HepG2 (cell line): ENCODE data around the gene PPM1G. TPM values are rescaled to one million over a fixed set of nuclear protein-coding genes. Genes with fewer than 3 reads are reported as not detected.

ENCODE experiments used
- CHD2 ChIP-seq: IDR thresholded peaks from 2 replicates; pipeline ENCODE4 v1.6.1; 2011; ENCODE audit warnings: low read depth, low read length, improper control_type of control experiment
- DR1 ChIP-seq: sonication (generic); formaldehyde crosslinking; IDR thresholded peaks from 2 replicates; pipeline ENCODE4 v1.8.0; 2021; ENCODE audit warnings: mild to moderate bottlenecking, missing genetic modification reagents, inconsistent platforms
- FOXK1 ChIP-seq: sonication (generic); formaldehyde crosslinking; IDR thresholded peaks from 2 replicates; pipeline ENCODE4 v1.4.0; 2020; ENCODE audit warnings: low read depth, missing genetic modification reagents, borderline replicate concordance
- FOXP1 ChIP-seq, 2 experiments: fragments of 450-650 bp in 1 of 2; IDR thresholded peaks; 2 replicates each; pipeline ENCODE4 v1.6.1; 2017 to 2018; ENCODE audit warnings: antibody characterized with exemption in 1 of 2
- GFI1 ChIP-seq: sonication (generic); formaldehyde crosslinking; IDR thresholded peaks from 2 replicates; pipeline ENCODE4 v1.5.0; 2020; ENCODE audit warnings: missing genetic modification reagents, mild to moderate bottlenecking, borderline replicate concordance
- ISX ChIP-seq: sonication (generic); formaldehyde crosslinking; conservative IDR thresholded peaks from 2 replicates; pipeline ENCODE4 v1.5.0; 2020; ENCODE audit warnings: missing genetic modification reagents
- KDM2A ChIP-seq: sonication (generic); formaldehyde crosslinking; IDR thresholded peaks from 2 replicates; pipeline ENCODE4 v1.4.0; 2020; ENCODE audit warnings: low read depth, missing genetic modification reagents, borderline replicate concordance
- KDM4B ChIP-seq: sonication (generic); formaldehyde crosslinking; IDR thresholded peaks from 2 replicates; pipeline ENCODE4 v1.4.0; 2020; ENCODE audit warnings: missing genetic modification reagents
- PHF20 ChIP-seq: sonication (generic); formaldehyde crosslinking; IDR thresholded peaks from 2 replicates; pipeline ENCODE4 v1.5.0; 2020; ENCODE audit warnings: mild to moderate bottlenecking, missing genetic modification reagents
- REPIN1 ChIP-seq: sonication (generic); formaldehyde crosslinking; IDR thresholded peaks from 2 replicates; pipeline ENCODE4 v1.8.0; 2022; ENCODE audit warnings: missing genetic modification reagents, low read depth, mild to moderate bottlenecking, borderline replicate concordance
- SNAI1 ChIP-seq: sonication (generic); formaldehyde crosslinking; IDR thresholded peaks from 2 replicates; pipeline ENCODE4 v1.5.0; 2020; ENCODE audit warnings: mild to moderate bottlenecking, missing genetic modification reagents, borderline replicate concordance
- SOX13 ChIP-seq, 3 experiments: fragments of 450-650 bp in 1 of 3; sonication (generic) in 1 of 3; formaldehyde crosslinking in 1 of 3; IDR thresholded peaks in 2 of 3; conservative IDR thresholded peaks in 1 of 3; 2 replicates each; pipeline versions ENCODE4 v1.5.0 to v1.6.1; 2016 to 2020; ENCODE audit warnings: antibody characterized with exemption in 1 of 3, mild to moderate bottlenecking in 1 of 3, missing compliant biosample characterization in 1 of 3, missing genetic modification reagents in 1 of 3, moderate library complexity in 1 of 3
- ZBTB20 ChIP-seq: sonication (generic); formaldehyde crosslinking; IDR thresholded peaks from 2 replicates; pipeline ENCODE4 v1.8.1; 2023; ENCODE audit warnings: missing genetic modification reagents, low read depth, mild to moderate bottlenecking, borderline replicate concordance
- ZNF335 ChIP-seq: sonication (generic); formaldehyde crosslinking; IDR thresholded peaks from 2 replicates; pipeline ENCODE4 v1.4.0; 2020; ENCODE audit warnings: missing genetic modification reagents
- ZNF773 ChIP-seq: sonication (generic); formaldehyde crosslinking; IDR thresholded peaks from 2 replicates; pipeline ENCODE4 v1.4.0; 2020; ENCODE audit warnings: missing genetic modification reagents, borderline replicate concordance
- polyA plus RNA-seq, 8 experiments: library from polyadenylated mRNA; depleted of rRNA in 3 of 8; stranded (reverse) in 7 of 8; unstranded in 1 of 8; fragments of >200 nt; fragmentation: Illumina TruSeq in 4 of 8; extraction: Trizol in 4 of 8; gene quantifications; 2 replicates each; pipeline versions ENCODE4 v1.2.1 to v1.2.3, GENCODE V29; 2011 to 2016; ENCODE audit warnings: low read depth in 4 of 8, missing spikeins in 1 of 8, mixed read lengths in 1 of 8; ENCODE audit not compliant: insufficient read depth in 1 of 8
- total RNA-seq, 5 experiments: library from RNA; depleted of rRNA; stranded (reverse); fragments of >200 nt; fragmentation: Illumina TruSeq; extraction: Trizol; gene quantifications; 2 replicates each; pipeline ENCODE4 v1.2.3, GENCODE V29; 2016; ENCODE audit warnings: low read depth in 1 of 5
- TF ChIP-seq, protein P1 (sequence below), 2 experiments: sonication (generic) in 1 of 2; formaldehyde crosslinking in 1 of 2; IDR thresholded peaks; 2 replicates each; pipeline versions ENCODE4 v1.4.0 to v1.6.1; 2018 to 2020; ENCODE audit warnings: missing genetic modification reagents in 2 of 2, borderline replicate concordance in 1 of 2, low read depth in 1 of 2, mild to moderate bottlenecking in 1 of 2, missing biosample characterization in 1 of 2
- TF ChIP-seq, protein P2 (sequence below): sonication (generic); formaldehyde crosslinking; IDR thresholded peaks from 2 replicates; pipeline ENCODE4 v1.4.0; 2020; ENCODE audit warnings: mild to moderate bottlenecking, missing genetic modification reagents
- TF ChIP-seq, protein P3 (sequence below): sonication (generic); formaldehyde crosslinking; IDR thresholded peaks from 2 replicates; pipeline ENCODE4 v1.5.0; 2020; ENCODE audit warnings: mild to moderate bottlenecking, missing genetic modification reagents

The PPM1G gene
- total and polyA plus RNA-seq, 2 of the 13 experiments (the other 11 are each of a cell fraction or from before 2014, with no cell fraction given) = 58.2 to 213 TPM

DNA sequence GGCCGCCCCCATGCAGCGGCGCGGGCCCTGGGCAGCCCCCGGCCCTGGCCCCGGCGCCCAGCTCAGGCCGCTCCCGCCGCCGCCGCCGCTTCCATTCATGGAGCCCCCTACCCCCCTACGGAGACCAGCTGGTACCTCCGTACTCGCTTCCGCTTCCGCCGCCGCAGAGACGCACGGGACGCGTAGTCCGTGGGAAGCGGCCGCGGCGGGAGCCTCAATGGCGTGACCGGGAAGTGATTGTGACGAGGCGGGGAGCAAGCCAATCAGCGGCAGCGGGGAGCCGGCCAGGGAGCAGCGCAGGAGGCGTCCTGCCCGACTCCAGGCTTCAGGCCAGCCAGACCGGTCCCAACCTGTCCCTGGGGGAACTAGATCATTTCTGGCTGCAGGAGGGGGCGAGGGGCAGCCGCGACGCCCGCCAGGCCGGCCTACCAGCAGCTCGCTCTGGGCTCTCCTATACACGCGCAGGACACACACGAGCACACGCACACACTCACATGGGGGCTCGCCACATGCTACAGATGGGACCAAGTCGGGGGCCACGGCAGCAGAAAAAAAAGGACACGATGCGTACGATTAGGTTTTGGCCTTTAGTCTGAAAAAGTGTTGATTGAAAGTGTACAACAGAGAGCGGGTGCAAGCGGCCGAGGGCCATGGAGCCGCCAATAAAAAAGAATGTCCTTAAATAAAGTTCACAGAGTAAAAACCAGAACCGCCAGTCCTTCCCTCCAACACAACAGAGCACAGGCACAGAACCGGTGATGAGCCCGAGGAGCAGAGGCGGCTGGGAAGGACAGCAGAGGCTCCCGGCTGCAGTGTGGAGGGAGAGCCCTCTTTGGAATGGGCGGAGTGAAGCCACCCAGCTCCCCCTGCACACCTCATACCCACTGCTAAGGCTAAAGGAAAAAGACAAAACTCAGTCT is 28.5 kb downstream of the PPM1G start, which contains the start of gene ZNF513 (continued):
- TF ChIP-seq, protein P1, sequence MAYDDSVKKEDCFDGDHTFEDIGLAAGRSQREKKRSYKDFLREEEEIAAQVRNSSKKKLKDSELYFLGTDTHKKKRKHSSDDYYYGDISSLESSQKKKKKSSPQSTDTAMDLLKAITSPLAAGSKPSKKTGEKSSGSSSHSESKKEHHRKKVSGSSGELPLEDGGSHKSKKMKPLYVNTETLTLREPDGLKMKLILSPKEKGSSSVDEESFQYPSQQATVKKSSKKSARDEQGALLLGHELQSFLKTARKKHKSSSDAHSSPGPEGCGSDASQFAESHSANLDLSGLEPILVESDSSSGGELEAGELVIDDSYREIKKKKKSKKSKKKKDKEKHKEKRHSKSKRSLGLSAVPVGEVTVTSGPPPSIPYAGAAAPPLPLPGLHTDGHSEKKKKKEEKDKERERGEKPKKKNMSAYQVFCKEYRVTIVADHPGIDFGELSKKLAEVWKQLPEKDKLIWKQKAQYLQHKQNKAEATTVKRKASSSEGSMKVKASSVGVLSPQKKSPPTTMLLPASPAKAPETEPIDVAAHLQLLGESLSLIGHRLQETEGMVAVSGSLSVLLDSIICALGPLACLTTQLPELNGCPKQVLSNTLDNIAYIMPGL (CRISPR knock-in tag; IDR thresholded peaks at IDR 0.05; ENCODE audit: borderline replicate concordance in 1 of 2, low read depth in 1 of 2) = 0 out of 4 replicates have a peak, but pooled peaks of 1 of the 2 experiments have one; percentile 8
- TF ChIP-seq DR1 (no peak), ZBTB20 (CRISPR knock-in tag) (no peak), GFI1 (CRISPR knock-in tag) (no peak), ZNF773 (CRISPR knock-in tag) (no peak), ISX (CRISPR knock-in tag) (no peak), ZNF335 (no peak), REPIN1 (CRISPR knock-in tag) (no peak), PHF20 (CRISPR knock-in tag) (peak; percentile 55), KDM2A (peak; percentile 96), KDM4B (no peak), SNAI1 (no peak), SOX13 (IDR thresholded peaks at IDR 0.05) (no peak), SOX13 (CRISPR knock-in tag; conservative IDR thresholded peaks at IDR 0.05 in 1 of 2, IDR thresholded peaks at IDR 0.05 in 1 of 2) (no peak), FOXK1 (CRISPR knock-in tag) (peak; percentile 40; the same call in 1 of the 2 replicates), FOXP1 (IDR thresholded peaks at IDR 0.05) (no peak), FOXP1 (CRISPR knock-in tag; IDR thresholded peaks at IDR 0.05) (no peak), CHD2 (no peak)
- TF ChIP-seq, protein P2, sequence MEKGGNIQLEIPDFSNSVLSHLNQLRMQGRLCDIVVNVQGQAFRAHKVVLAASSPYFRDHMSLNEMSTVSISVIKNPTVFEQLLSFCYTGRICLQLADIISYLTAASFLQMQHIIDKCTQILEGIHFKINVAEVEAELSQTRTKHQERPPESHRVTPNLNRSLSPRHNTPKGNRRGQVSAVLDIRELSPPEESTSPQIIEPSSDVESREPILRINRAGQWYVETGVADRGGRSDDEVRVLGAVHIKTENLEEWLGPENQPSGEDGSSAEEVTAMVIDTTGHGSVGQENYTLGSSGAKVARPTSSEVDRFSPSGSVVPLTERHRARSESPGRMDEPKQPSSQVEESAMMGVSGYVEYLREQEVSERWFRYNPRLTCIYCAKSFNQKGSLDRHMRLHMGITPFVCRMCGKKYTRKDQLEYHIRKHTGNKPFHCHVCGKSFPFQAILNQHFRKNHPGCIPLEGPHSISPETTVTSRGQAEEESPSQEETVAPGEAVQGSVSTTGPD (CRISPR knock-in tag) = 0 out of 2 replicates have a peak, but pooled peaks have one; percentile 19
- TF ChIP-seq, protein P3, sequence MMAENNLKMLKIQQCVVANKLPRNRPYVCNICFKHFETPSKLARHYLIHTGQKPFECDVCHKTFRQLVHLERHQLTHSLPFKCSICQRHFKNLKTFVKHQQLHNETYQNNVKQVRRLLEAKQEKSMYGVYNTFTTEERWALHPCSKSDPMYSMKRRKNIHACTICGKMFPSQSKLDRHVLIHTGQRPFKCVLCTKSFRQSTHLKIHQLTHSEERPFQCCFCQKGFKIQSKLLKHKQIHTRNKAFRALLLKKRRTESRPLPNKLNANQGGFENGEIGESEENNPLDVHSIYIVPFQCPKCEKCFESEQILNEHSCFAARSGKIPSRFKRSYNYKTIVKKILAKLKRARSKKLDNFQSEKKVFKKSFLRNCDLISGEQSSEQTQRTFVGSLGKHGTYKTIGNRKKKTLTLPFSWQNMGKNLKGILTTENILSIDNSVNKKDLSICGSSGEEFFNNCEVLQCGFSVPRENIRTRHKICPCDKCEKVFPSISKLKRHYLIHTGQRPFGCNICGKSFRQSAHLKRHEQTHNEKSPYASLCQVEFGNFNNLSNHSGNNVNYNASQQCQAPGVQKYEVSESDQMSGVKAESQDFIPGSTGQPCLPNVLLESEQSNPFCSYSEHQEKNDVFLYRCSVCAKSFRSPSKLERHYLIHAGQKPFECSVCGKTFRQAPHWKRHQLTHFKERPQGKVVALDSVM (CRISPR knock-in tag) = no peak
